Measurements from ENCODE around the gene ZNF326.

ZNF326 gene

DNA sequence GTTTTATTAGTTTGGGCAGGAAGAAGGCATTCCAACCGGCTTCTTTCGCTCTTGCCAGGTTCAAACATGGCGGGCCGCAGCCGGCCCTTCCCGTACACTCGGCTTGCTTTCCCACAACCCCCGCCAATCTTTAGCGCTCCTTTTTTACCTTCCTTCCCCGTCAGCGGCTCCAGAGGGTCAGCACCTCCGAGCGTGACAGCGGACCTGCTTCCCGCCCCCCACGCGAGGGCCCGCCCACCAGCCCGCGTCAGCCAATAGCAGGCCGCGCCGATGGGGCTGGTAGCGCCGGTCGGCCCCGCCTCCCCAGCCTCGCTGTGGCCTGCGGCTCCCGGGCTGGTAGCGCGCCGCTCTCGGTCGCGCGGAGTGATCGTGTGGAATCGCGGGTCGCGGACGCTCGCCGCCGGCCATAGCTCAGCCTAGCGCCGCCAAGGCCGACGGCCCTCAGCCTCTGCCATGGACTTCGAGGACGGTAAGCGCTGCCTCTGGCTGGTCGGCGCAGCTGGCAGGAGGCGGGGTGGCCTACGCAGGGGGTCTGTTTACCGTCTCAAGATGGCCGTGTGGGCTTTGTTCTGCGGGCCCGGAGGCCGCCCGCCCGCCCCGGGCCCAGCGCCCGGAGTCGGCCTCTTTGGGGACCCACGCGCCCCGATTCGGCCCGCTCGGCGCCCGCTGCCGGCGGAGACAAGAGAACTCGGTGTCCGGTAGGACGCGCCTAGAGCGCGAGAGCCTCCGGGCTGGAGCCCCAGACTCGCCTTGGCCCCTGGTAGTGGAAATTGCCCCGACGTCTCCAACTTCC lies at the start of gene ZNF326:
TSS of gene ZNF326 (plus strand) at position 306 of the 793 bp plus-strand sequence. CDS start at position 454, 148 bp downstream.
- DNase-seq (ENCODE audit: extremely low read depth, low read depth): peak; percentile 88
- TF ChIP-seq CTCF (IDR thresholded peaks at IDR 0.05; ENCODE audit: low read depth, low read length): no peak; the same call in 1 of the 2 replicates

- no peak for TF ChIP-seq CTCF (IDR thresholded peaks at IDR 0.05; ENCODE audit: low read depth, low read length)
- DNase-seq (ENCODE audit: extremely low read depth, low read depth): no peak
Observed at GRCh38 chr1:89945852-89946476, 48.9 kb upstream of the ZNF326 start.

DNA sequence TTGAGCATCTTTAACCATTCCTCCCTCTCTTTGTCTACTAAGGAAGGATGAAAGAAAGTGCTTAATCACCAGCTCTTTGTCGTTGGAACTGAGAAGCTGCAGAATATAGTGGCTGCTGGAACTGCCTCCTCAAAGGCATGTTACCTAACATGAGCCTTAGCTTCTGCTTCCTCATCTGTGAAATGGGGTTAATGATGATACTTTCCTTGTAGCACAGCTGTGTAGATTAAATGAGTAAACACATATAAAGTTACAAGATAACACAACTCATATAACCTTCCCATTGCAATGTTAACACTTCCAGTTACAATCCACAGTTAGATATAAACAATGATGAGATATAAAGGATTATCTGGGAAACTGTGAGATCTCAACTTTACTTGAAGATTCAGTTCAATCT lies 48.4 kb upstream of the ZNF326 start:
- DNase-seq (ENCODE audit: extremely low read depth, low read depth): no peak

GRCh38 chr1:89948722-89949345 lies 46.1 kb upstream of the ZNF326 start:
- DNase-seq (ENCODE audit: extremely low read depth, low read depth): no peak
- no peak for TF ChIP-seq CTCF (IDR thresholded peaks at IDR 0.05; ENCODE audit: low read depth, low read length)

More for the DNA sequence above, 48.4 kb upstream of the ZNF326 start:
- no peak for TF ChIP-seq CTCF (IDR thresholded peaks at IDR 0.05; ENCODE audit: low read depth, low read length)

- no peak for TF ChIP-seq CTCF (IDR thresholded peaks at IDR 0.05; ENCODE audit: low read depth, low read length)
- no peak for DNase-seq (ENCODE audit: extremely low read depth, low read depth)
Observed at GRCh38 chr1:89949991-89950624, 44.8 kb upstream of the ZNF326 start.

GRCh38 chr1:89950703-89951102 lies 44.2 kb upstream of the ZNF326 start:
- DNase-seq (ENCODE audit: extremely low read depth, low read depth): no peak
- TF ChIP-seq CTCF (IDR thresholded peaks at IDR 0.05; ENCODE audit: low read depth, low read length): no peak
